Stimulated activated naive CD8-positive, alpha-beta T cell treated with anti-CD3 and anti-CD28 coated beads, Interleukin-15, Interleukin-2, amounts not matched to agents 100 ng/mL and 50 ng/mL, for 24 hours (primary cell): ENCODE measurements around the gene EIPR1.

ENCODE experiments used
- H3K27ac Mint-ChIP-seq: one replicate; pipeline ENCODE4 v1.8.0; 2021; ENCODE audit warnings: mild to moderate bottlenecking, mixed read lengths
- H3K27me3 Mint-ChIP-seq: one replicate; pipeline ENCODE4 v1.8.0; 2021; ENCODE audit warnings: mixed read lengths
- H3K36me3 Mint-ChIP-seq: one replicate; pipeline ENCODE4 v1.8.0; 2021; ENCODE audit warnings: low read depth, mixed read lengths
- H3K4me1 Mint-ChIP-seq: one replicate; pipeline ENCODE4 v1.8.0; 2021; ENCODE audit warnings: low read depth, mixed read lengths
- H3K4me3 Mint-ChIP-seq: one replicate; pipeline ENCODE4 v1.8.0; 2021; ENCODE audit warnings: mild to moderate bottlenecking, mixed read lengths
- H3K9me3 Mint-ChIP-seq: one replicate; pipeline ENCODE4 v1.8.0; 2021; ENCODE audit warnings: mixed read lengths

EIPR1 gene

DNA sequence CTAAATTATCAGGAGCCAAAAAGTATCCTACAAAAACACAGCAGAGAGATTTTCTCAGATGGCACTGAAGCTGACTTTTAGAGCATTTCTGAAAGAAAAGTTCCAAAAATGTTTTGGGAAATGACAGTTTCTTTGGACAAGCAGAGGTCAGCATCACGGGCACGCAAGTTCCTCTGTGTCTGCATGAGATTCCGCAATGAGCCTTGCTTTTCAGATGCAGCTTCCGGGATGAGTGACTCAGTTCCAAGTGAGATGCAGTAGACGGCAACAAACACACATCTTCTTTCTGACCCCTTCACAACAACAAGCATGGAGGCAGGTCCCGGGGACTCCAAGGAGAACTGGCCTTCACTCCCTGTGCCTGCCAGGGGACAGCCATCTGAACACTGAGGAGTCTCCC, 76.6 kb downstream of the EIPR1 start:
- Mint-ChIP-seq H3K4me3 (no peak overlapping the region), H3K27ac (no peak overlapping the region), H3K4me1 (peaks cover 12% of the 10 kb centered on the region)

DNA sequence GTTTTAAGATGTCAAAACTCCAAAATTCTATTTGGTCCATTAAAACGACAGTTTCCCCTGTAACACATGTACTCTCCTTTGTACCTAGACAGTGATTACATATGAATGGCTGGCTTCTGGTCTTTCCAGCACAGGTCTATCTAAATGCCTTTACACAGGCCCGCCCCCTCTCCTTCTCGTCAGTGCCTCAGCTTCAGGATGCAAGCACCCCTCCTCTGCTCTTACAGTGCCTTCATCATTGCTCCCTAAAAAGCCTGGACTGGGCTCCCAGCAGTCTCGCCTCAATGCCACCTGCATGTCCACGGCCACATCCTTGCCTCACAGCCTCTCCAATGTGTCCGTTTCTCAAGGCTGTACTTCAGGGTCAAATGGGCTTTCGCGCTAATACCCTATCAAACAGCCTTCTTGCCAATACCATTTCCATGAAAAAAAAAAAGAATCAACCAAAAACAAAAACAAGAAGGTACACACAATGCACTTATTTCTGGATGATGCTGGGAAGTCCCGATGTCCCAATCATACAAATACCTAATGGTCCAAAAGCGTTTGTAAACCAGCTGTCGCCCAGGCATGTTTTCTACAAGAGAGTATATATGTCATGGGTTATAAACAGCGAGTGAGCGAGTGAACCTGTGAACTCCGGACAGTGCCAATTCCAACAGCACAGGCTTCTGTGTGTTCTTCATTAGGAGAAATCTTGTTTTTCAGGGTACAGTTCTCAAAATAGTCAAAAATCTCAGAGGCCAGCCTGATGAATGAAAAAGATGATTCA, 77.2 kb downstream of the EIPR1 start:
- Mint-ChIP-seq H3K4me3 (no peak overlapping the region), H3K9me3 (no peaks in the 10 kb centered on the region), H3K27ac (no peak overlapping the region), H3K4me1 (peaks cover 12% of the 10 kb centered on the region), H3K36me3 (peaks cover 14% of the 10 kb centered on the region), H3K27me3 (no peaks in the 10 kb centered on the region)

More for the DNA sequence above, 76.6 kb downstream of the EIPR1 start:
- Mint-ChIP-seq H3K27me3 (no peaks in the 10 kb centered on the region), H3K9me3 (no peaks in the 10 kb centered on the region), H3K36me3 (peaks cover 14% of the 10 kb centered on the region)

DNA sequence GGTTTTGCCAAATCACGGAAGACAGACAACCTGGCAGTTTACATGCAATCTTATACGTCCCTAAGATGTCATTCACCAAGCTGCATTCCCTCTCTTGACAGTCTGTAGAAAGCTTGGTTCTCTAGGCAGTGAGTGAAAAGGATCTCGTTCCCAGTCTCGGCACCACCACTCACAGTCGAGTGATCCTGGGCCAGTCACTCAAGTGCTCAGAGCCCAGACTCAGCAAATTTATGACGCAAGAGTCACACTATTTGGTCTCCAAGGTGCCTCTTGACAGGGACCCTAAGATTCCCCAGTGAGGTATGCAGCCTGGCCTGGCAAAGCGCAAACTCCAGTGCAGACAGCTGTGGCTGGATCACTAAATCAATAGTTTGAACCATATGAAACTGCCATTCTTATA, 77.9 kb downstream of the EIPR1 start:
- Mint-ChIP-seq H3K4me3 (no peak overlapping the region), H3K36me3 (peaks cover 14% of the 10 kb centered on the region), H3K9me3 (no peaks in the 10 kb centered on the region), H3K27ac (no peak overlapping the region), H3K4me1 (peaks cover 12% of the 10 kb centered on the region), H3K27me3 (no peaks in the 10 kb centered on the region)

DNA sequence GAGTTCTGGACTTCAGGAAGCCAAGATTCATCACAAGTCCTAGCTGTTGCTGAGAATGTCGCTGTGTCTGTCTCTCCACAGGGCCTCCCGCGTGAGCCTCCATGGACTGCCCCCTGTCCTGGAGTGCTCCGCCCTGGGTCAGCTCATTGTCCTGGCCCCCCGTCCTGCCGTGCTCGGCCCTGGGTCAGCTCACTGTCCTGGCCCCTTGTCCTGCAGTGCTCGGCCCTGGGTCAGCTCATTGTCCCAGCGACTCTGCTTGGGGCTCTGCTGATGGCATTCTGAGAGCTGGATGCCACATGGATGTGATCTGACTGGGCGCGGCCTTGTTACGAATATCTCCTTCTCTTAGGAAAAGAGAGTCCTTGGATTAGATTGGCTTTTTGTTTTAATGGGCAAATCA, 78.5 kb downstream of the EIPR1 start:
- Mint-ChIP-seq H3K4me3 (no peak overlapping the region), H3K36me3 (peaks cover 14% of the 10 kb centered on the region), H3K4me1 (peaks cover 12% of the 10 kb centered on the region), H3K9me3 (no peaks in the 10 kb centered on the region), H3K27ac (no peak overlapping the region), H3K27me3 (no peaks in the 10 kb centered on the region)

DNA sequence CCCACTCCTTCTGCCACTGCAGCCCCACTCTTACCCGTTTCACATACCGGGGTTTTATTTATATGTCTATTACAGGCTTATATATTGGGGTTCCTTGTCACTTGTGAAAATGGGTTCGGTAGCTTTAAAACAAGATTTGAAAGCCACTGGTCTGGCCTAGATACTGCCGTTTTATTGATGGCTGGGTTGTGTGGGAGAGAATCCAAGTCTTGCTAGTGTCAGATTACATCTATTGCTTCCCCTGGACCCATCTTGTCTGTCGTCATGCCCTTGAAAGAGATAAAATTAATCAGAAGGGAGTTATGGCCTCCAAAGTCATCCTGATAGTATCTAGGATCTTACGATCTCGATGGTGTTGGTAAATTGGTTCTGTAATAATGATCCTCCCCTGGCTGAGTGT, 79.4 kb downstream of the EIPR1 start:
- H3K9me3 Mint-ChIP-seq: no peaks in the 10 kb centered on the region
- H3K36me3 Mint-ChIP-seq: peaks cover 14% of the 10 kb centered on the region
- H3K27ac Mint-ChIP-seq: no peak overlapping the region
- H3K27me3 Mint-ChIP-seq: no peaks in the 10 kb centered on the region
- H3K4me1 Mint-ChIP-seq: peaks cover 3% of the 10 kb centered on the region
- no peak overlapping the region for H3K4me3 Mint-ChIP-seq

DNA sequence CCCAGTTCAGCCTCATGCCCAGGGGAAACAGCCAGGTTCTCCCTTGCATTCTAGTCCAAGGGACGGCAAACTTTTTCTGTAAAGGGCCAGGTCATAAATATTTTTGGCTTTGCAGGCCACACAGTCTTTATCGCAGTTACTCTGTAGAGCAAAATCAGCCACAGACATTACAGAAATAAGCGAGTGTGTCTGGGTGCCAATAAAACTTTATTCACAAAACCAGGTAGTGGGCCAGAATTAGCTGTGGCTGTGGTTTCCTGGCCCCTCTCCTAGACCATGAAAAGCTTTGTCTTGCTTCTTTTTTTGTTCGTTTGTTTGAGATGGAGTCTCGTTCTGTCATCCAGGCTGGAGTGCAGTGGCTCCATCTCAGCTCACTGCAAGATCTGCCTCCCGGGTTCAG, 80.1 kb downstream of the EIPR1 start:
- Mint-ChIP-seq H3K27me3 (no peaks in the 10 kb centered on the region), H3K4me1 (peaks cover 3% of the 10 kb centered on the region), H3K4me3 (no peak overlapping the region), H3K36me3 (peaks cover 14% of the 10 kb centered on the region), H3K27ac (no peak overlapping the region), H3K9me3 (no peaks in the 10 kb centered on the region)

DNA sequence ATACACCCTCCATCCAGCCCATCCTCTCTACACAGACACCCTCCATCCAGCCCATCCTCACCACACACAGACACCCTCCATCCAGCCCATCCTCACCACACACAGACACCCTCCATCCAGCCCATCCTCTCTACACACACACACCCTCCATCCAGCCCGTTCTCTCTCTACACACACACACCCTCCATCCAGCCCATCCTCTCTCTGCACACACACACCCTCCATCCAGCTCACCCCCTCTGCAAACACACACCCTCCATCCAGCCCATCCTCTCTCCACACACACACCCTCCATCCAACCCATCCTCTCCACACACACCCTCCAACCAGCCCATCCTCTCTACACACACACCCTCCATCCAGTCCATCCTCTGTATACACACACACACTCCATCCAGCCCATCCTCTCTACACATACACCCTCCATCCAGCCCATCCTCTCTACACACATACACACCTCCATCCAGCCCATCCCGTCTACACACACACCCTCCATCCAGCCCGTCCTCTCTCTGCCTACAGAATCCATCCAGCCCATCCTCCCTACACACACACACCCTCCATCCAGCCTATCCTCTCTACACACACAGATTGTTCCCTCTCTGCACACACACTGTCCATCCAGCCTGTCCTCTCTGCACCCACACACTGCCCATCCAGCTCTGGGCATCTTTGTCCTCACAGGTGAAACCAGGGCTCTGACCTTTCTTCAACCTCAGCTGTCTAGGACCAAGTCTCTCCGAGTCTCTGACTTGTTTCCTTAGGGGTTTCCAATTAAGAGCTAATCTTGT, 81.2 kb downstream of the EIPR1 start:
- H3K27ac Mint-ChIP-seq: no peak overlapping the region
- no peak overlapping the region for H3K4me3 Mint-ChIP-seq
- H3K4me1 Mint-ChIP-seq: peaks cover 3% of the 10 kb centered on the region
- H3K9me3 Mint-ChIP-seq: no peaks in the 10 kb centered on the region
- H3K27me3 Mint-ChIP-seq: no peaks in the 10 kb centered on the region
- peaks cover 14% of the 10 kb centered on the region for H3K36me3 Mint-ChIP-seq

DNA sequence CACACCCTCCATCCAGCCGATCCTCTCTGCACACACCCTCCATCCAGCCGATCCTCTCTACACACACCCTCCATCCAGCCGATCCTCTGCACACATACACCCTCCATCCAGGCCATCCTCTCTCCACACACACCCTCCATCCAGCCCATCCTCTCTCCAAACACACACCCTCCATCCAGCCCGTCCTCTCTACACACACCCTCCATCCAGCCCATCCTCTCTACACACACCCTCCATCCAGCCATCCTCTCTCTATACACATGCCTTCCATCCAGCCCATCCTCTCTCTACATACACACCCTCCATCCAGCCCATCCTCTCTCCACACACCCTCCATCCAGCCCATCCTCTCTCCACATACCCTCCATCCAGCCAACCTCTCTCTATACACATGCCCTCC, 83.1 kb downstream of the EIPR1 start:
- H3K27ac Mint-ChIP-seq: no peak overlapping the region
- H3K4me1 Mint-ChIP-seq: peaks cover 3% of the 10 kb centered on the region
- no peak overlapping the region for H3K4me3 Mint-ChIP-seq
- peaks cover 7% of the 10 kb centered on the region for H3K9me3 Mint-ChIP-seq
- no peaks in the 10 kb centered on the region for H3K27me3 Mint-ChIP-seq
- peaks cover 11% of the 10 kb centered on the region for H3K36me3 Mint-ChIP-seq

DNA sequence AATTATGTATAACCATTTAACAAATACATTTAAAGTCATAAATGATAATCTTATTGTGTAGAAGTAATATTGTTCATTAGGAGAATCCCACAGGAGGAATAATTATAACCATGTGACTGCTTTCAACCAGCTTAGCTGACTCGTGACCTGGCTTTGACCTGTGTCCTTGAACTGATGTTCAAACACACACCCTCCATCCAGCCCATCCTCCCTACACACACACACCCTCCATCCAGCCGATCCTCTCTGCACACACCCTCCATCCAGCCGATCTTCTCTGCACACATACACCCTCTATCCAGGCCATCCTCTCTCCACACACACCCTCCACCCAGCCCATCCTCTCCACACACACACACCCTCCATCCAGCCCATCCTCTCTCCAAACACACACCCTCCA, 83.5 kb downstream of the EIPR1 start:
- H3K4me3 Mint-ChIP-seq: no peak overlapping the region
- H3K27me3 Mint-ChIP-seq: no peaks in the 10 kb centered on the region
- peaks cover 7% of the 10 kb centered on the region for H3K9me3 Mint-ChIP-seq
- peaks cover 3% of the 10 kb centered on the region for H3K4me1 Mint-ChIP-seq
- H3K27ac Mint-ChIP-seq: no peak overlapping the region
- H3K36me3 Mint-ChIP-seq: peaks cover 15% of the 10 kb centered on the region

DNA sequence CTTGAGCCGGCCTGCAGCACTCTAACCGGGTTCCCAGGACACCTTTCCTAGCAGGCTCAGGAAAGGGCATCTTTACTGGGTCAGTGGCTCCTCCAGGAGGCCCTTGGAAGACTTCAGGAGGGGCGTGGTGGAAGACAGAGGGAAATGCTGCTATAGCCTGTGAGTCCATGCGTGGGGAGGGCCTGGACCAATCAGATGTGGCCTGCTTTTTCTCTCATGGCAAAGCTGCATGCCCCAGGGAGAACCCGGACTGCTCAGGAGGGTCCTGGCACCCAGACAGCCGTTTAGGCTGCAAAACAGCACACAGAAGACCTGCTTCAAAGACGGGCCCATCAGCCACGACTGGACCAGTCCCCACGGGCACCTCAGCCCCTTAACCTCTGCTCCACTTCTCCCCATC, 84.4 kb downstream of the EIPR1 start:
- Mint-ChIP-seq H3K9me3 (peaks cover 7% of the 10 kb centered on the region), H3K27me3 (no peaks in the 10 kb centered on the region), H3K27ac (no peak overlapping the region), H3K4me3 (no peak overlapping the region), H3K4me1 (peaks cover 3% of the 10 kb centered on the region), H3K36me3 (peaks cover 15% of the 10 kb centered on the region)

DNA sequence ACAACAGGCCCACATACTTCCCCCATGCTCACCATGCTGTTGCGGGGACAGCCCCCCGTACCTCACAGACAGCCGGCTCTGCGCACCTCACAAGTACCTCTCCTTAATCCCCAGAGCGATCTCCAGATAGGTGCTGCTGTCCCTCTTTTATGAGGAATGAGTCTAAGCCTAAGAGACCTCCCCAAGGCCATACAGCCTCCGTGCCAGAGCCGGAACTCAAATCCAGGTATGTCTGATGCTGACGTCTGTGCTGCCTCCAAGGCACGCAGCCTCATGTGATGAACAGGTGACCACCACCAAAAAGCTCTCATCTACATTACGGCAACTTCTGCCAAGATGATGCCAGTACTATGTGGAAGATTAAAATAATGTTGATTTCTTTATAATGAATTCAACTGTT, 85.2 kb downstream of the EIPR1 start:
- Mint-ChIP-seq H3K4me3 (no peak overlapping the region), H3K27me3 (no peaks in the 10 kb centered on the region), H3K36me3 (peaks cover 15% of the 10 kb centered on the region), H3K4me1 (peaks cover 2% of the 10 kb centered on the region), H3K9me3 (peaks cover 9% of the 10 kb centered on the region), H3K27ac (peak overlapping the region; percentile 4)

DNA sequence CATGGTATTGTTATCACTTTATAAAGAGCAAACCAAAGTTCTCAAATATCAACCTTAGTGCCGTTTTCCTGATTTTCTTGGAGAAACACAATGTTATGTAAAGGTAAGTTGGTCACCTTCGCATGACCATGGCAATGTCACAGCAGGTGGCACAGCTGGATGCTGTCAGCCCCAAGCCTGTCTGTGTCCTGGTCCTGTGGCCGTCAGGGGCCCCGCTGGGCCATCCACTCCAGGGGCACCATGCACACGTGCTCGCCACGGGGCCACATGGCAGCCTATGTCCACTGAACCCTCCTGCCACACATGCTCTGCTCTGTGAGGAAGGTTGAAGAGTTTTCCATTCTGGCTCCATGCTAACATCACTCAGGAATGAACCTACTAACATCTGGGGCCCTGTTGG, 85.9 kb downstream of the EIPR1 start:
- Mint-ChIP-seq H3K4me1 (peaks cover 6% of the 10 kb centered on the region), H3K27ac (no peak overlapping the region), H3K4me3 (no peak overlapping the region), H3K9me3 (peaks cover 14% of the 10 kb centered on the region), H3K36me3 (peaks cover 15% of the 10 kb centered on the region), H3K27me3 (no peaks in the 10 kb centered on the region)

DNA sequence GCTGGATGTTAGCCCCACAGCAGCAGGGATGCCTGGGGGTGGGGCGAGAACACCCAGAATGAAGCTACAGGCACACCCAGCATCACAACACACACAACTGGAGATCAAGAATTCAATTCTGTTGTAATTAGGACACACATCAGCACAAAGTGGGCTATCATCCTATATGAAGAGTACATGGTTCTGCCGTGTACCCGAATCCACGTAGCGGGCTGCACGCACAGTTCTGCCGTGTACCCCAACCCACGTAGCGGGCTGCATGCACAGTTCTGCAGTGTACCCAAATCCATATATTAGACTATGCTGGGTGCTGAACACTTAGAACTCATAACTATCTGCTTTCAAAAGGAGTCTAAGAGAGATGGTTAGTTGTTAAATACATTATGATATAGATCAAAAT, 86.5 kb downstream of the EIPR1 start:
- Mint-ChIP-seq H3K27ac (no peak overlapping the region), H3K9me3 (peaks cover 14% of the 10 kb centered on the region), H3K36me3 (peaks cover 15% of the 10 kb centered on the region), H3K27me3 (no peaks in the 10 kb centered on the region), H3K4me1 (peaks cover 6% of the 10 kb centered on the region), H3K4me3 (no peak overlapping the region)

DNA sequence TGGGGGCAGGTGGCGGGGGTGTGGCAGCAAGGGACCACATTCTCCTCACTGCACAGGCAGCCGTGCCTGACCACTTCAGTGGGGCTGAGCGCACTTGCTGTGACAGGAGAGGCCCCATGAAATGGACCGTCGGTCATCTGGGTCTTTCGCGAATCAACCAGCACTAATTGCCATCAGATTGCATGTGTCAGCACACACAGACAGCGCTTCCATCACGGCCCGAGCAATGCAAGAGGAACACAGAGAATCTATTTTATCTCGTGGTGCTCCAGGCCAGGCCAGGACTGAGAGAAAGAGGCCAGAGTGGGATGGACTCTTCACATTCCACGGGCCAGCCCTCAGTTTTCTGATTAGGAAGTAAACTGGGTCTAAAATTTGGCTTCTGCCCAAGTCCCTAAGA, 87.0 kb downstream of the EIPR1 start:
- Mint-ChIP-seq H3K4me1 (peaks cover 6% of the 10 kb centered on the region), H3K9me3 (peaks cover 14% of the 10 kb centered on the region), H3K4me3 (no peak overlapping the region), H3K27me3 (no peaks in the 10 kb centered on the region), H3K36me3 (peaks cover 15% of the 10 kb centered on the region), H3K27ac (no peak overlapping the region)

DNA sequence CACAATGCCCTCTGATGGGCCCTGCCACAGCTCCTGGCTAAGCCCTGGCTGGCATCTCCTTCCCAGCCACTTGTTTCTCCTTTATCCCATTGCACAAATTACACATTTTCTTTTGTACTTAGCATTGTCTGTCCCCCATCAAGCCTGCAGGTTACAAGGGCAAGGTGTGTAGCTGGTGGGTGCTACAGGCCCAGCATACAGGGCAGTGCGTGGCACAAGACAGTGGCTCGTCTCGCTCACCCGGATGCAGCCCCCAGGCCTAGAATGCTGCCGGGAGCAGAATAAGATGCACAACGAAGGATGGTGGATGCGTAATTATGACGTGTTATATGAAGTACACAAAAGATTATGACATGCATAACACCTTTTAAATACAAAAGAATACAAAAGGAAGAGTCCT, 87.6 kb downstream of the EIPR1 start:
- H3K4me3 Mint-ChIP-seq: no peak overlapping the region
- H3K36me3 Mint-ChIP-seq: peaks cover 15% of the 10 kb centered on the region
- no peak overlapping the region for H3K27ac Mint-ChIP-seq

More for the DNA sequence above, 87.6 kb downstream of the EIPR1 start:
- no peaks in the 10 kb centered on the region for H3K27me3 Mint-ChIP-seq
- peaks cover 6% of the 10 kb centered on the region for H3K4me1 Mint-ChIP-seq
- peaks cover 14% of the 10 kb centered on the region for H3K9me3 Mint-ChIP-seq
